Activated CD4-positive, alpha-beta T cell treated with anti-CD3 and anti-CD28 coated beads, Interleukin-2, amount 10 ng/mL, durations not matched to agents 24 days and 14 days (primary cell): Measurements from ENCODE around the gene NEURL1. TPM values are rescaled to one million over a fixed set of nuclear protein-coding genes. Genes with fewer than 3 reads are reported as not detected.
A peak's percentile ranks its signal among the peaks of the same experiment; 100 is the strongest.
"Not testable (repeated sequence)": the region's sequence is repeated elsewhere in the genome, so short reads cannot be mapped to it uniquely, and the experiment has no call there.

Experiments used
- DNase-seq: peaks from one replicate; pipeline ENCODE4 v3.0.0; 2022
- H3K27ac Mint-ChIP-seq: one replicate; pipeline ENCODE4 v1.8.0; 2022; ENCODE audit warnings: mild to moderate bottlenecking, mixed read lengths
- H3K27me3 Mint-ChIP-seq: one replicate; pipeline ENCODE4 v1.8.0; 2022; ENCODE audit warnings: mixed read lengths
- H3K36me3 Mint-ChIP-seq: one replicate; pipeline ENCODE4 v1.8.0; 2022; ENCODE audit warnings: low read depth, mild to moderate bottlenecking, mixed read lengths
- H3K4me1 Mint-ChIP-seq: one replicate; pipeline ENCODE4 v1.8.0; 2021; ENCODE audit warnings: mixed read lengths
- H3K4me3 Mint-ChIP-seq: one replicate; pipeline ENCODE4 v1.8.0; 2022; ENCODE audit warnings: mild to moderate bottlenecking, moderate library complexity, mixed read lengths
- H3K9me3 Mint-ChIP-seq: one replicate; pipeline ENCODE4 v1.8.0; 2021; ENCODE audit warnings: mixed read lengths
- intact Hi-C: fragments of 100-400 bp; cut with micrococcal nuclease; formaldehyde crosslinking; loops from one replicate; pipeline ENCODE4 v1.15.1; 2023
- total RNA-seq: library from RNA; stranded (reverse); gene quantifications from 2 replicates; pipeline ENCODE4 v1.2.3, GENCODE V29; 2022

The NEURL1 gene
- total RNA-seq, 1 donor from 2014 or later, result 2.8 TPM

- Mint-ChIP-seq H3K4me1 (peaks cover 17% of the 10 kb centered on the region), H3K4me3 (no peak overlapping the region), H3K36me3 (peaks cover 3% of the 10 kb centered on the region), H3K9me3 (no peaks in the 10 kb centered on the region), H3K27ac (no peak overlapping the region), H3K27me3 (peaks cover 49% of the 10 kb centered on the region)
- intact Hi-C loops, result no loop called here
- no peak for DNase-seq
These were observed 14.0 kb downstream of the NEURL1 start for GRCh38 chr10:103507235-103508191.

GRCh38 chr10:103510046-103510685 is 16.7 kb downstream of the NEURL1 start:
- Mint-ChIP-seq H3K9me3 (no peaks in the 10 kb centered on the region), H3K27me3 (peaks cover 36% of the 10 kb centered on the region), H3K27ac (no peak overlapping the region), H3K4me1 (peaks cover 5% of the 10 kb centered on the region), H3K36me3 (no peaks in the 10 kb centered on the region), H3K4me3 (no peak overlapping the region)
- intact Hi-C loops, result no loop called here
- DNase-seq, result no peak

GRCh38 chr10:103510791-103511752 is 17.6 kb downstream of the NEURL1 start:
- H3K27me3 Mint-ChIP-seq, result peaks cover 32% of the 10 kb centered on the region
- no peaks in the 10 kb centered on the region for H3K9me3 Mint-ChIP-seq
- H3K4me1 Mint-ChIP-seq, result peaks cover 9% of the 10 kb centered on the region
- H3K27ac Mint-ChIP-seq, result no peak overlapping the region
- intact Hi-C loops, result no loop called here
- no peak for DNase-seq
- H3K4me3 Mint-ChIP-seq, result no peak overlapping the region
- H3K36me3 Mint-ChIP-seq, result no peaks in the 10 kb centered on the region

GRCh38 chr10:103512166-103512565 is 18.7 kb downstream of the NEURL1 start:
- intact Hi-C loops, result no loop called here
- Mint-ChIP-seq H3K4me1 (peaks cover 12% of the 10 kb centered on the region), H3K4me3 (no peak overlapping the region), H3K9me3 (no peaks in the 10 kb centered on the region), H3K27ac (no peak overlapping the region), H3K27me3 (peaks cover 25% of the 10 kb centered on the region), H3K36me3 (no peaks in the 10 kb centered on the region)
- DNase-seq, result no peak

GRCh38 chr10:103512591-103513379 is 19.3 kb downstream of the NEURL1 start:
- peaks cover 20% of the 10 kb centered on the region for H3K27me3 Mint-ChIP-seq
- no peaks in the 10 kb centered on the region for H3K36me3 Mint-ChIP-seq
- intact Hi-C loops, result no loop called here
- H3K27ac Mint-ChIP-seq, result peak overlapping the region; percentile 4
- DNase-seq, result no peak
- H3K4me1 Mint-ChIP-seq, result peaks cover 17% of the 10 kb centered on the region
- H3K4me3 Mint-ChIP-seq, result no peak overlapping the region
- H3K9me3 Mint-ChIP-seq, result no peaks in the 10 kb centered on the region

GRCh38 chr10:103513380-103514060 is 20.0 kb downstream of the NEURL1 start:
- H3K4me3 Mint-ChIP-seq, result no peak overlapping the region
- no peaks in the 10 kb centered on the region for H3K36me3 Mint-ChIP-seq
- peaks cover 13% of the 10 kb centered on the region for H3K27me3 Mint-ChIP-seq
- no peaks in the 10 kb centered on the region for H3K9me3 Mint-ChIP-seq
- DNase-seq, result no peak
- H3K27ac Mint-ChIP-seq, result no peak overlapping the region
- peaks cover 19% of the 10 kb centered on the region for H3K4me1 Mint-ChIP-seq
- intact Hi-C loops, result no loop called here

- intact Hi-C loops, result no loop called here
- DNase-seq, result no peak
- no peaks in the 10 kb centered on the region for H3K9me3 Mint-ChIP-seq
- no peak overlapping the region for H3K27ac Mint-ChIP-seq
- H3K4me3 Mint-ChIP-seq, result no peak overlapping the region
- H3K27me3 Mint-ChIP-seq, result peaks cover 13% of the 10 kb centered on the region
- peaks cover 19% of the 10 kb centered on the region for H3K4me1 Mint-ChIP-seq
- no peaks in the 10 kb centered on the region for H3K36me3 Mint-ChIP-seq
These were observed 20.7 kb downstream of the NEURL1 start for GRCh38 chr10:103514244-103514643.

- H3K27ac Mint-ChIP-seq, result no peak overlapping the region
- no peak overlapping the region for H3K4me3 Mint-ChIP-seq
These were observed 24.0 kb downstream of the NEURL1 start for GRCh38 chr10:103517234-103518085.

GRCh38 chr10:103519798-103520197 is 26.3 kb downstream of the NEURL1 start:
- no peak for DNase-seq
- intact Hi-C loops, result no loop called here
- H3K9me3 Mint-ChIP-seq, result no peaks in the 10 kb centered on the region
- no peak overlapping the region for H3K4me3 Mint-ChIP-seq
- peaks cover 33% of the 10 kb centered on the region for H3K27me3 Mint-ChIP-seq
- no peak overlapping the region for H3K27ac Mint-ChIP-seq
- H3K36me3 Mint-ChIP-seq, result no peaks in the 10 kb centered on the region
- H3K4me1 Mint-ChIP-seq, result peaks cover 15% of the 10 kb centered on the region

More at GRCh38 chr10:103517234-103518085, 24.0 kb downstream of the NEURL1 start:
- peaks cover 20% of the 10 kb centered on the region for H3K27me3 Mint-ChIP-seq
- no peak for DNase-seq
- intact Hi-C loops, result no loop called here
- no peaks in the 10 kb centered on the region for H3K9me3 Mint-ChIP-seq
- peaks cover 15% of the 10 kb centered on the region for H3K4me1 Mint-ChIP-seq
- H3K36me3 Mint-ChIP-seq, result no peaks in the 10 kb centered on the region

GRCh38 chr10:103522006-103522405 is 28.5 kb downstream of the NEURL1 start:
- DNase-seq, H3K9me3 Mint-ChIP-seq, H3K27ac Mint-ChIP-seq, intact Hi-C loops, H3K4me1 Mint-ChIP-seq, H3K36me3 Mint-ChIP-seq, H3K4me3 Mint-ChIP-seq: not testable (repeated sequence)
- H3K27me3 Mint-ChIP-seq, result peaks cover 46% of the 10 kb centered on the region

- intact Hi-C loops, result no loop called here
- Mint-ChIP-seq H3K9me3 (peaks cover 8% of the 10 kb centered on the region), H3K4me3 (no peak overlapping the region), H3K27ac (no peak overlapping the region), H3K36me3 (no peaks in the 10 kb centered on the region), H3K4me1 (no peaks in the 10 kb centered on the region), H3K27me3 (peaks cover 47% of the 10 kb centered on the region)
- DNase-seq, result no peak
These were observed 30.2 kb downstream of the NEURL1 start for GRCh38 chr10:103523683-103524082.

- intact Hi-C loops, result no loop called here
- Mint-ChIP-seq H3K4me3 (no peak overlapping the region), H3K9me3 (peaks cover 8% of the 10 kb centered on the region), H3K36me3 (no peaks in the 10 kb centered on the region), H3K4me1 (no peaks in the 10 kb centered on the region), H3K27me3 (peaks cover 37% of the 10 kb centered on the region), H3K27ac (no peak overlapping the region)
- DNase-seq, result no peak
These were observed 32.4 kb downstream of the NEURL1 start for GRCh38 chr10:103525901-103526300.
